Lower leg skin (tissue), 4 donors: ENCODE data around the gene PDXP. TPM values are rescaled to one million over a fixed set of nuclear protein-coding genes. Genes with fewer than 3 reads are reported as not detected.

Experiments
- DNase-seq, 2 donors: peaks; one replicate each; pipeline ENCODE4 v3.0.0-alpha.2; 2019; ENCODE audit warnings: low spot score in 2 of 2
- H3K4me3 ChIP-seq: fragments of 200-600 bp; sonication (generic); 2 replicates; pipeline ENCODE4 v1.5.1; 2017; ENCODE audit warnings: mild to moderate bottlenecking, low read depth; ENCODE audit not compliant: poor library complexity, severe bottlenecking
- CTCF ChIP-seq, 3 donors: fragments of 450-650 bp; IDR thresholded peaks; one replicate each; pipeline ENCODE4 v1.5.1; 2016; ENCODE audit warnings: antibody characterized with exemption in 3 of 3, mild to moderate bottlenecking in 3 of 3, moderate library complexity in 2 of 3
- POLR2A ChIP-seq, 2 donors: fragments of 450-650 bp; IDR thresholded peaks; one replicate each; pipeline ENCODE4 v1.6.1; 2016 to 2017; ENCODE audit warnings: antibody characterized with exemption in 2 of 2, mild to moderate bottlenecking in 1 of 2, moderate library complexity in 1 of 2
- WGBS, 2 donors: methylation state at CpG; one replicate each; pipeline ENCODE4 v1.1.5; 2018; 5-methylcytosine and 5-hydroxymethylcytosine counted together
- intact Hi-C: fragments of 100-400 bp; cut with DNase I; formaldehyde crosslinking; loops from one replicate; pipeline ENCODE4 v1.15.0; 2023; ENCODE audit warnings: low total_unique reads
- total RNA-seq, 4 donors: library from RNA; depleted of rRNA; stranded (reverse); fragments of >200 nt; gene quantifications; one replicate each; pipeline ENCODE4 v1.1.0, GENCODE V29; 2016

PDXP gene
- total RNA-seq, 4 donors from 2014 or later = 1.8 to 4.6 (median 3.2) TPM

- DNase-seq = no peak
- intact Hi-C loops = no loop called here
- WGBS, 2 donors = 89 to 95% methylated on average over 12 of the region's 12 CpGs
- no peak overlapping the region for H3K4me3 ChIP-seq
- no peak for TF ChIP-seq CTCF (IDR thresholded peaks at IDR 0.05)
- no peak for TF ChIP-seq POLR2A (IDR thresholded peaks at IDR 0.05)
Measured at GRCh38 chr22:37621352-37621860, 37.1 kb upstream of the PDXP start.

GRCh38 chr22:37623075-37624016 lies 35.2 kb upstream of the PDXP start:
- peak in 1 of 2 donors; percentile 94 for DNase-seq
- WGBS, 2 donors = 46 to 54% methylated on average over 20 to 21 of the region's 22 CpGs
- intact Hi-C loops = no loop called here
- TF ChIP-seq CTCF (IDR thresholded peaks at IDR 0.05) (no peak), POLR2A (IDR thresholded peaks at IDR 0.05) (no peak)
- no peak overlapping the region for H3K4me3 ChIP-seq

GRCh38 chr22:37624017-37624365 lies 34.5 kb upstream of the PDXP start:
- peak in 1 of 2 donors; percentile 87 for DNase-seq
- 31 to 60% methylated on average over 5 to 6 of the region's 6 CpGs for WGBS, 2 donors
- intact Hi-C loops = no loop called here
- no peak for TF ChIP-seq POLR2A (IDR thresholded peaks at IDR 0.05)
- TF ChIP-seq CTCF (IDR thresholded peaks at IDR 0.05) = no peak
- no peak overlapping the region for H3K4me3 ChIP-seq

GRCh38 chr22:37624876-37625275 lies 33.6 kb upstream of the PDXP start:
- no peak for DNase-seq

GRCh38 chr22:37625737-37626136 lies 32.8 kb upstream of the PDXP start:
- intact Hi-C loops = no loop called here
- TF ChIP-seq CTCF (IDR thresholded peaks at IDR 0.05) (no peak), POLR2A (IDR thresholded peaks at IDR 0.05) (no peak)
- DNase-seq = no peak
- H3K4me3 ChIP-seq = no peak overlapping the region
- WGBS, 2 donors = 60 to 70% methylated on average over 13 to 14 of the region's 14 CpGs

More at GRCh38 chr22:37624876-37625275, 33.6 kb upstream of the PDXP start:
- WGBS, 2 donors = 89 to 92% methylated on average over 7 of the region's 7 CpGs
- intact Hi-C loops = no loop called here
- no peak overlapping the region for H3K4me3 ChIP-seq
- TF ChIP-seq POLR2A (IDR thresholded peaks at IDR 0.05) = no peak
- no peak for TF ChIP-seq CTCF (IDR thresholded peaks at IDR 0.05)
